Right lobe of liver (tissue), 6 donors: ENCODE results near the gene HDAC4. TPM values are rescaled to one million over a fixed set of nuclear protein-coding genes. Genes with fewer than 3 reads are reported as not detected.

Source experiments
- ATAC-seq, 4 donors: fragments of 200-7000 bp; cut with Tn5 transposase; one replicate each; pipeline ENCODE4 v1.9.1; 2020; ENCODE audit warnings: mild to moderate bottlenecking in 4 of 4, moderate library complexity in 4 of 4
- DNase-seq, 3 donors: peaks; one replicate each; pipeline ENCODE4 v3.0.0-alpha.2; 2020
- H3K27ac ChIP-seq, 3 donors: fragments of 200-600 bp; one replicate each; pipeline ENCODE4 v1.8.0; 2022
- H3K27me3 ChIP-seq, 2 donors: fragments of 200-600 bp; one replicate each; pipeline ENCODE4 v1.8.0; 2022
- H3K36me3 ChIP-seq, 4 donors: fragments of 200-600 bp; sonication (generic) in 1 of 4; one replicate each; pipeline versions ENCODE4 v1.5.1 to v1.8.0; 2017 to 2022; ENCODE audit warnings: control low read depth in 1 of 4
- H3K4me1 ChIP-seq, 4 donors: fragments of 200-600 bp; sonication (generic) in 1 of 4; one replicate each; pipeline versions ENCODE4 v1.5.1 to v1.8.0; 2017 to 2022; ENCODE audit warnings: control low read depth in 1 of 4
- H3K4me3 ChIP-seq, 3 donors: fragments of 200-600 bp; one replicate each; pipeline ENCODE4 v1.8.0; 2022
- H3K9me3 ChIP-seq, 4 donors: fragments of 200-600 bp; sonication (generic) in 1 of 4; one replicate each; pipeline versions ENCODE4 v1.5.1 to v1.8.0; 2017 to 2022; ENCODE audit warnings: control low read depth in 1 of 4
- CTCF ChIP-seq, 4 donors: fragments of 200-600 bp in 3 of 4; fragments of 450-650 bp in 1 of 4; IDR thresholded peaks; one replicate each; pipeline versions ENCODE4 v1.5.1 to v1.8.0; 2016 to 2022; ENCODE audit warnings: antibody characterized with exemption in 4 of 4, mild to moderate bottlenecking in 2 of 4
- POLR2A ChIP-seq: fragments of 450-650 bp; IDR thresholded peaks from one replicate; pipeline ENCODE4 v1.6.1; 2017; ENCODE audit warnings: antibody characterized with exemption, mild to moderate bottlenecking
- WGBS: methylation state at CpG from one replicate; pipeline ENCODE4 v1.1.6; 2018; ENCODE audit warnings: low coverage, low lambda C conversion rate; ENCODE audit not compliant: insufficient coverage; ENCODE audit errors: missing lambda C conversion rate; 5-methylcytosine and 5-hydroxymethylcytosine counted together
- intact Hi-C, 2 donors: fragments of 100-400 bp; cut with DNase I; formaldehyde crosslinking; loops; one replicate each; pipeline versions ENCODE4 v1.11.2 to v1.14.1; 2022
- total RNA-seq, 6 experiments: library from RNA; depleted of rRNA in 2 of 6; stranded (reverse); fragments of >200 nt in 2 of 6; fragmentation: NEBNext Ultra II Directional in 3 of 6; extraction: Animal tissue kit (Norgen Biotek cat#: 25700) in 3 of 6; gene quantifications; one replicate each; pipeline versions ENCODE4 v1.1.0 to v1.2.4, GENCODE V29; 2016 to 2023
- donor health status: DM: no; HTN: yes; CAD: no.
- donor health status: DM: no; HTN: no; CAD: no.
- donor health status: DM: no; HTN: no; CAD: no.
- donor health status: DM: no; HTN: yes; CAD: no.
- donor health status: DM: no; HTN: yes; CAD: no.

Gene HDAC4
- total RNA-seq, 6 experiments from 2014 or later: 8.9 to 22.4 (median 14.7) TPM

- ATAC-seq (no peak), DNase-seq (peak in 2 of 3 donors; percentile 23 to 54)
- Histone ChIP-seq H3K4me3 (no peak overlapping the region), H3K4me1 (peaks cover 0 to 25% (median 7%) of the 10 kb centered on the region in 4 donors), H3K36me3 (no peaks in the 10 kb centered on the region), H3K27me3 (no peaks in the 10 kb centered on the region), H3K9me3 (no peaks in the 10 kb centered on the region), H3K27ac (no peak overlapping the region)
- intact Hi-C loops: no loop called here
- 85% methylated on average over 12 of the region's 28 CpGs for WGBS
- TF ChIP-seq CTCF (IDR thresholded peaks at IDR 0.05) (no peak), POLR2A (no peak)
Measured at GRCh38 chr2:239263669-239264491, 136.9 kb downstream of the HDAC4 start.

- Histone ChIP-seq H3K9me3 (no peaks in the 10 kb centered on the region), H3K4me1 (peaks cover 0 to 19% (median 6%) of the 10 kb centered on the region in 4 donors), H3K27me3 (no peaks in the 10 kb centered on the region), H3K4me3 (no peak overlapping the region), H3K27ac (no peak overlapping the region), H3K36me3 (no peaks in the 10 kb centered on the region)
- DNase-seq (peak in 1 of 3 donors; percentile 48), ATAC-seq (no peak)
- intact Hi-C loops: no loop called here
- no peak for TF ChIP-seq POLR2A
- TF ChIP-seq CTCF (IDR thresholded peaks at IDR 0.05): no peak
- whole genome bisulfite sequencing: no CpG with 5 or more reads among the region's 14 CpGs
Measured at GRCh38 chr2:239263231-239263630, 137.6 kb downstream of the HDAC4 start.

- no peak overlapping the region for H3K27ac ChIP-seq
- ATAC-seq: no peak
Measured at GRCh38 chr2:239262484-239263230, 138.2 kb downstream of the HDAC4 start.

More at GRCh38 chr2:239262484-239263230, 138.2 kb downstream of the HDAC4 start:
- 92% methylated on average over 5 of the region's 23 CpGs for WGBS
- no peak overlapping the region for H3K4me3 ChIP-seq
- TF ChIP-seq POLR2A (no peak), CTCF (IDR thresholded peaks at IDR 0.05) (no peak)
- H3K36me3 ChIP-seq: no peaks in the 10 kb centered on the region
- intact Hi-C loops: no loop called here
- H3K27me3 ChIP-seq: no peaks in the 10 kb centered on the region
- peak in 1 of 3 donors; percentile 37 for DNase-seq
- peaks cover 0 to 13% (median 3%) of the 10 kb centered on the region in 4 donors for H3K4me1 ChIP-seq
- no peaks in the 10 kb centered on the region for H3K9me3 ChIP-seq
